HG02759 (cell line): ENCODE results near the gene CACNA1H.

Experiments used
- ATAC-seq: cut with Tn5 transposase; IDR thresholded peaks from one replicate; pipeline ENCODE4 v1.9.1; 2021; ENCODE audit warnings: mild to moderate bottlenecking, moderate library complexity; ENCODE audit not compliant: unreplicated experiment

The CACNA1H gene

GRCh38 chr16:1157639-1158455 lies 4.9 kb downstream of the CACNA1H start:
- ATAC-seq, result no peak

GRCh38 chr16:1158456-1159324 lies 5.8 kb downstream of the CACNA1H start:
- no peak for ATAC-seq

- ATAC-seq, result no peak
Measured at GRCh38 chr16:1159325-1159972, 6.5 kb downstream of the CACNA1H start.

DNA sequence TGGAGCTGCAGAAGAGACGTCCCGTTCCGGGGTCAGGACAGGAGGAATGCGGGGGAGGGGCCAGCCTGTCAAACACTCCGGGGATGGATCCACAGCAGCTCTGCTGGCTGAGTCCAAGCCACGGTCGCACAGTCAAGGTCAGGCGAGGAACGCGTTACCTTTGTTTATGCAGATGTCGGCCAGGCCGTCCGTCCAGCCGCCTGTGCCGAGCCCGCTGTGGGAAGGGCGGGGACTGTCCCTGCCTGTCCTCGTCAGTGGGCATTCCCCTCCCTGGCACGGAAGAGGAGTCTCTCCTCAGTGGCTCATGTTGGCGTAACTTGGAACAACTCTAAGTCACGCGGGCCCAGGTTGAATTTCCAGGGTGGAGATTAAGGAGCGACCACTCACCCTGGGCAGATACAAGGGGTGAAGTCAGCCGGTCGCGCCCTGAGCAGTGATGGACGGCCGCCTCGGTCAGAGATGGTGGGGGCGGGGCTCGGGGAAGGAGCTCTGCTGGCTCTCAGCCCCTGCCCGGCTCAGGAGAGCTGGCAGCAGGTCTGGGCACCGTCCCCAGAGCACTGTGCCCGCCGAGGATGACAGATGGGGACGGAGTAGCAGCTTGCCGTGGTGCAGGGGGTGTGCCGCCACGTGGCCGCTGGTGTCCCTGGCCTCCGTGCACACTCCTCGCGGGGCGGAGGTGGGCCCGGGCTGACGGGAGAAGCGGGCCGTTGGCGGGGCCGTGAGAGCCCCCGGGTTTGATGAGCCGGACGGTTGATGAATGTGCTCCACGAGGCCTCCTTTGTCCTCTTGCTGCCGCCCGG lies 7.3 kb downstream of the CACNA1H start:
- ATAC-seq, result no peak

- no peak for ATAC-seq
Measured at GRCh38 chr16:1160773-1161348, 8.0 kb downstream of the CACNA1H start.

GRCh38 chr16:1162701-1163566 lies 10.0 kb downstream of the CACNA1H start:
- ATAC-seq, result no peak

- no peak for ATAC-seq
Measured at GRCh38 chr16:1163567-1164055, 10.7 kb downstream of the CACNA1H start.

GRCh38 chr16:1164382-1164781 lies 11.5 kb downstream of the CACNA1H start:
- ATAC-seq, result no peak

GRCh38 chr16:1164975-1165374 lies 12.1 kb downstream of the CACNA1H start:
- ATAC-seq, result no peak

DNA sequence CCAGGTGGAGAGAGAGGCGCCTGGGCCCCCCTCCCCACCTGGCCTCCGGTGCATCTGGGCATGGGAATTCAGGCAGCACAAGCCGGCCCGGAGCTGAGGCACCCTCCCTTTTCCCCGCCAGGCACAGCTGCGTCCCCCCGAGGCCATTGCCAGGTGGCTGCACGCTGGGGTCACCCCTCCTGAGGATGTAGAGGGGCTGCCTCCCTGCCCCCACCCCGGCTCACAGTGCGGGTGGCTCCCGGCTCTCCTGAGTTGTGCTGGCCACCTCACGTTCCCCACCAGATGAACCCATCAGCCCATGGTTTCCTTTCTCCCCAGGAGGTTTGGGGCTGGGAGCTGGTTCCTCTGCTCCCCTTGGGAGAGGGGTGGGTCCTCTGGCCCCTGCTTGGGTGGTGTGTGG lies 12.6 kb downstream of the CACNA1H start:
- no peak for ATAC-seq

DNA sequence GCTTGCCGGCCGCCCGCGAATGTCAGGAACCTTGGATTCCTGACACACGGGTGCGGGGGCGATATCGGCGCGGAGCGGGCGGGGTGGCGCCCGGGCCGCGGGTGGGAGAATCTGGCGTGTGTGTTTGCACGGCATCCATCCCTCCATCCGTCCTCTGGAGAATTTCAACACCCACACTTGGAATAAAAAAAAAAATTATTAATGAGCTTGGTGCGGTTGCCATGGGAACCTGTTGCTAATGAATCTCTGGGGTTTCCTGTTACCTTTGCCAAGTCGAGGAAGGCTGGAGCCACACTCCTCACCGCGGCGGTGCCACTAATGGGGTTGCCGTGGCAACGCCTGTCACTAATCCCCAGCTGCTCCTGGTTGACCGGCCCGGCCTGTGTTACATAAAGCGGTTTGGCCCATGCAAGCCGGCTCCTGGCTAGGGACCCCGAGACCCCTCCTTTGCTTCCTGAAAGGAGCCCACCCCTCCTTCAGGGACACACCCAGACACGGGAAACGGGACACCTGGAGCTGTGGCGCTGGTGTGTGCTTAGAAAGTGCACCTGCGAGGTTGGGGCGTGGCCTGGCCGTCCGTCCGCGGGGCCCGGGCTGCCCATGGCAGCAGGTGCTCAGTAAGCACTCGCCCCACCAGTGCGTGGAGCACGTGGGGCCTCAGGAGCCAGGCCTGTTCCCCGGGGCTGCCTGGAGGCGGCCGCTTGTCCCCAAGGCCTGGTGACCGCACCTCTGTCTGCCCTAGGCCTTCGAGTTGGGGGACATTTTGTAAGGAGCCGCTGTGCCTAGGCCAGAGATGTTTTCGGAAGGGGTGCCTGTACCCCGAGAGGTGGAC lies 14.6 kb downstream of the CACNA1H start:
- ATAC-seq, result no peak

GRCh38 chr16:1168837-1169236 lies 15.9 kb downstream of the CACNA1H start:
- no peak for ATAC-seq

GRCh38 chr16:1169285-1170075 lies 16.6 kb downstream of the CACNA1H start:
- no peak for ATAC-seq

DNA sequence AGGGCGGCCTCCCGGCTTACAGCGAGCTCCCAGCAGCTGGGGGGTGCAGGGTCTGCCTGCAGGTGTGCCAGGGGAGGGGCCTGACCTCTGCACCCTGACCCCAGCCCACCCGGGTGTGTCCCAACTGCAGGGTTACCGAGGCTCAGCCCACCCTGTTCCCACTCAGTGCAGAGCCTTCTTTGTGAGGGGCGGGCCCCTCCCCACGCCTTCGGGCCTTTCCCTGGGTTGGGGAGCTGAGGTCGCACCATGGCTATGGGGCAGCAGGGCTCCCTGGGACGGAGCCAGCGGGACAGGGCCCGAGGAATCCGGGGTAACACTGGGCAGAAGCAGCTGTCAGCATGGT lies 17.1 kb downstream of the CACNA1H start:
- ATAC-seq, result no peak

GRCh38 chr16:1171001-1171400 lies 18.1 kb downstream of the CACNA1H start:
- no peak for ATAC-seq

- ATAC-seq, result no peak
Measured at GRCh38 chr16:1171854-1172428, 19.0 kb downstream of the CACNA1H start.

- no peak for ATAC-seq
Measured at GRCh38 chr16:1172651-1173050, 19.7 kb downstream of the CACNA1H start.
